B cell (primary cell): ENCODE results near the gene SHMT1. TPM values are rescaled to one million over a fixed set of nuclear protein-coding genes. Genes with fewer than 3 reads are reported as not detected.

ENCODE experiments used
- ATAC-seq: fragments of 200-7000 bp; cut with Tn5 transposase; one replicate; pipeline ENCODE4 v1.10.0; 2021; ENCODE audit warnings: low read depth, mild to moderate bottlenecking, moderate number of reproducible peaks, moderate library complexity
- CTCF ChIA-PET: fragments of 350-600 bp; sonication (Branson Sonifier 250); formaldehyde crosslinking; loops from one replicate; lab custom pipeline; 2021; ENCODE audit warnings: antibody characterized with exemption, inconsistent platforms; lab: Charles Lee
- POLR2A ChIA-PET: fragments of 350-600 bp; sonication (Branson Sonifier 250); formaldehyde crosslinking; loops from one replicate; lab custom pipeline; 2021; ENCODE audit warnings: antibody characterized with exemption; lab: Charles Lee
- DNase-seq: peaks from one replicate; pipeline ENCODE4 v3.0.0; 2013
- H2AFZ ChIP-seq: 2 replicates; pipeline ENCODE4 v1.6.1; 2012; ENCODE audit warnings: mild to moderate bottlenecking, low read depth, low read length; ENCODE audit not compliant: insufficient read depth, poor library complexity, severe bottlenecking
- H3K27ac ChIP-seq, 2 donors: 1 replicate in 1 of 2; 2 replicates in 1 of 2; pipeline ENCODE4 v1.5.1; 2012 to 2013; ENCODE audit warnings: low read length in 2 of 2, mild to moderate bottlenecking in 2 of 2, moderate library complexity in 1 of 2
- H3K27me3 ChIP-seq, 4 experiments: fragments of 200-600 bp in 1 of 4; sonication (generic) in 1 of 4; replicated peaks in 1 of 4; 1 replicate in 2 of 4; 2 replicates in 2 of 4; pipeline versions ENCODE4 v1.6.1 to v1.7.0; 2013 to 2016; ENCODE audit warnings: low read length in 3 of 4, mild to moderate bottlenecking in 2 of 4, mixed read lengths in 1 of 4, moderate library complexity in 1 of 4; ENCODE audit not compliant: insufficient read depth in 4 of 4, control insufficient read depth in 3 of 4; ENCODE audit errors: control extremely low read depth in 1 of 4
- H3K36me3 ChIP-seq, 2 experiments: replicated peaks in 1 of 2; 1 replicate in 1 of 2; 2 replicates in 1 of 2; pipeline versions ENCODE4 v1.6.1 to v1.7.1; 2013; ENCODE audit warnings: low read length in 1 of 2; ENCODE audit not compliant: insufficient read depth in 2 of 2, control insufficient read depth in 1 of 2; ENCODE audit errors: control extremely low read depth in 1 of 2, extremely low read depth in 1 of 2
- H3K4me1 ChIP-seq, 2 donors: fragments of 200-600 bp in 1 of 2; sonication (generic) in 1 of 2; 1 replicate in 1 of 2; 2 replicates in 1 of 2; pipeline versions ENCODE4 v1.5.1 to v1.6.1; 2013 to 2017; ENCODE audit warnings: low read length in 2 of 2; ENCODE audit not compliant: control insufficient read depth in 2 of 2, insufficient read depth in 2 of 2
- H3K4me2 ChIP-seq: replicated peaks from 2 replicates; pipeline ENCODE3; 2012; ENCODE audit warnings: mild to moderate bottlenecking, low read depth, low read length; ENCODE audit not compliant: poor library complexity, severe bottlenecking
- H3K4me3 ChIP-seq, 5 experiments: fragments of 200-600 bp in 1 of 5; sonication (generic) in 1 of 5; 1 replicate in 3 of 5; 2 replicates in 2 of 5; pipeline versions ENCODE4 v1.5.1 to v1.7.0; 2011 to 2016; ENCODE audit warnings: low read length in 4 of 5, mild to moderate bottlenecking in 4 of 5, low read depth in 2 of 5, control low read depth in 1 of 5, moderate library complexity in 1 of 5; ENCODE audit not compliant: insufficient read depth in 1 of 5; ENCODE audit errors: control extremely low read depth in 1 of 5, extremely low read depth in 1 of 5
- H3K79me2 ChIP-seq: fragments of 200-600 bp; sonication (generic); one replicate; pipeline ENCODE4 v1.6.0; 2016; ENCODE audit warnings: low read length; ENCODE audit not compliant: control insufficient read depth, insufficient read depth
- H3K9ac ChIP-seq: fragments of 200-600 bp; sonication (generic); 2 replicates; pipeline ENCODE4 v1.6.1; 2017; ENCODE audit warnings: mild to moderate bottlenecking, low read length, moderate library complexity
- H3K9me3 ChIP-seq, 3 donors: one replicate each; pipeline versions ENCODE4 v1.6.1 to v1.7.1; 2013; ENCODE audit warnings: low read length in 2 of 3; ENCODE audit not compliant: control insufficient read depth in 2 of 3, insufficient read depth in 1 of 3; ENCODE audit errors: control extremely low read depth in 1 of 3
- H4K20me1 ChIP-seq: 2 replicates; pipeline ENCODE4 v1.6.0; 2012; ENCODE audit warnings: mild to moderate bottlenecking, low read length; ENCODE audit not compliant: insufficient read depth, control insufficient read depth, poor library complexity, severe bottlenecking
- H3K27ac Mint-ChIP-seq: one replicate; pipeline ENCODE4 v1.8.0; 2021; ENCODE audit warnings: mixed read lengths
- H3K27me3 Mint-ChIP-seq: one replicate; pipeline ENCODE4 v1.8.0; 2021; ENCODE audit warnings: mixed read lengths
- H3K4me1 Mint-ChIP-seq: one replicate; pipeline ENCODE4 v1.8.0; 2021; ENCODE audit warnings: mixed read lengths
- H3K4me3 Mint-ChIP-seq: one replicate; pipeline ENCODE4 v1.8.0; 2021; ENCODE audit warnings: mixed read lengths
- H3K9me3 Mint-ChIP-seq: one replicate; pipeline ENCODE4 v1.8.0; 2022; ENCODE audit warnings: mixed read lengths; ENCODE audit not compliant: insufficient read depth
- CTCF ChIP-seq: fragments of 200-600 bp; IDR thresholded peaks from one replicate; pipeline ENCODE4 v1.8.0; 2022; ENCODE audit warnings: antibody characterized with exemption, mild to moderate bottlenecking
- EZH2 ChIP-seq: IDR thresholded peaks from 2 replicates; pipeline ENCODE4 v1.6.1; 2012; ENCODE audit warnings: borderline replicate concordance, low read depth, mild to moderate bottlenecking, moderate library complexity, low read length; ENCODE audit not compliant: insufficient read depth, poor library complexity, severe bottlenecking
- WGBS: methylation state at CpG from one replicate; pipeline ENCODE4 v1.1.5; 2013; ENCODE audit warnings: missing lambda C conversion rate; ENCODE audit not compliant: insufficient coverage; 5-methylcytosine and 5-hydroxymethylcytosine counted together
- intact Hi-C: fragments of 100-400 bp; cut with micrococcal nuclease; formaldehyde crosslinking; loops from one replicate; pipeline ENCODE4 v1.10.0; 2022
- polyA plus RNA-seq: library from polyadenylated mRNA; depleted of rRNA; stranded (reverse); fragments of >200 nt; gene quantifications from 2 replicates; pipeline ENCODE4 v1.2.3, GENCODE V29; 2012
- total RNA-seq, 2 donors: library from RNA; stranded (reverse); fragments of 120-200 nt in 1 of 2; gene quantifications; 1 replicate in 1 of 2; 2 replicates in 1 of 2; pipeline versions ENCODE4 v1.2.3 to v1.2.4, GENCODE V29; 2013 to 2022

SHMT1 gene
- total and polyA plus RNA-seq, 2 donors (not counting 1 experiment from before 2014, with no cell fraction given): 6.9 to 23.5 TPM

DNA sequence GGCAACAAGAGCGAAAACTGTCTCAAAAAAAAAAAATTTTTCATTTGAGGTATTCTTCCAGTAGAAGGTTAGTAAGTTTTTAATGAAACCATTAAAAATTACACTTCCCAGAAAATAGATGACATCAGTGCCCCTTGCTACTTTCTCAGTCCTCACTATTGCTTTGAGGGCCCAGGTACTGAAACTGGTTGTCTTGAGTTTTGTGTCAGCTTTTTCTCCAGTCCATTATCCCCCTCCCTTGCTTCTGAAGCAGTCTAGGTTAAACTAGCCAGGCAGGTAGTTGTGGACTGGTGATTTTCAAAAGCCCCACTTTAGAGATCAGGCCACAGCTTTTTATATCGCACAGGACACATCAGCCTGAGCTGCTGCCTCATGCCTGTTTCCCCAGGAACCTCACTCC is 37.3 kb downstream of the SHMT1 start:
- ChIA-PET CTCF (no interaction called here), POLR2A (no interaction called here)
- intact Hi-C loops: no loop called here
- Histone ChIP-seq H2AFZ (no peak overlapping the region), H3K79me2 (peaks cover 25% of the 10 kb centered on the region), H3K4me1 (peaks cover 0 to 14% of the 10 kb centered on the region in 2 donors), H3K36me3 (peaks cover 0 to 75% of the 10 kb centered on the region in 2 experiments), H3K4me3 (no peak overlapping the region), H3K27me3 (no peaks in the 10 kb centered on the region), H3K9ac (no peak overlapping the region), H3K9me3 (peaks cover 0 to 3% (median 0%) of the 10 kb centered on the region in 3 donors), H3K27ac (no peak overlapping the region), H4K20me1 (peaks cover 59% of the 10 kb centered on the region), H3K4me2 (no peak overlapping the region)
- Mint-ChIP-seq H3K9me3 (no peaks in the 10 kb centered on the region), H3K27ac (no peak overlapping the region), H3K4me3 (no peak overlapping the region), H3K4me1 (peaks cover 27% of the 10 kb centered on the region), H3K27me3 (no peaks in the 10 kb centered on the region)
- DNase-seq (no peak), ATAC-seq (no peak)
- 100% methylated on average over 1 of the region's 2 CpGs for WGBS
- TF ChIP-seq EZH2 (no peak), CTCF (no peak)

DNA sequence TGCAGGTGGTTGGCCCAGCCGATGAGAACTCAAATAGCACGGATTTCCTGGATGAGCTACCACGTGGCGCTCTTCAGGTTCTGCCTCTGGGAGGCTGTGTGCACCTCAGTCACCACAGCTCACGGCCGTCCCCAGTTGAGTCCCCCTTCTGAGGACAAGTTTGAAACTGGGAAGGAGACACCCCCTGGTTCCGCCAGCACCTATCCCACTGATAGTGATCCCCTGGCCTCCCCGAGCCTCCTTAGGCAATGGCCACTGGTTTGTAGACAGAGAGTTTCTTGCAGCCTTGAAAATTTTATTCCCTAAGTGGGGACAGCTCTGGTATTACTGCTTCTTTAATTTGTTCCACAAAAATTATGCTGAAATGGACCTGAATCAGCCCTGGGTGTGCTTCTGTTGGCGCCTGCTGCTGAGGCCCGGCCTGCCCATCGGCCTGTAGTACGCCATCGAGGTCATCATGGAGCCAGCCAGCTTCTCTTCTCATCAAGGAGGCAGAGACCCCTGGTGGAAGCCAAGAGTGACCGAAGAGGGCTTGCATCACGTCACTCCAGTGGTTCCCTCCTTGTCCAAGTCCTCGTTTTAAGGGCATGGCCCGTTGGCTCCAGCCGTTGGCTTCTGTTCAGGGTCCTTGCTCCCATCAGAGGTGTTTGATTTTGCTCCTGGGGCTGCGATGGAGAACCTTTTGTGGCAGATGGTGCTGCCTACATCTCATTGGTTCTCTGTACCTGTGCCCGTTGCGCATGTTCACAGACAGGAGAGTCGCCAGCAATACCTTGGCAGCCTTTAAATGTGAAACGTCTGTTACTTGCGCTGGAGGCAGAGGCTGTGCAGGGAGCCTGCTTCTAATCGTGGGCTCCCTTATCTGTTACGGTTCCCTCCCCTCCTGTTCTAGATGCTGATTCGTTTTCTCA is 39.0 kb downstream of the SHMT1 start:
- H3K4me1 ChIP-seq: peaks cover 4 to 29% of the 10 kb centered on the region in 2 donors
- H2AFZ ChIP-seq: no peak overlapping the region
- Mint-ChIP-seq H3K4me3 (no peak overlapping the region), H3K27me3 (no peaks in the 10 kb centered on the region), H3K9me3 (no peaks in the 10 kb centered on the region), H3K4me1 (peaks cover 42% of the 10 kb centered on the region), H3K27ac (peak overlapping the region; percentile 76)
- no peak overlapping the region for H3K4me2 ChIP-seq
- no peak overlapping the region for H3K9ac ChIP-seq
- 97% methylated on average over 22 of the region's 27 CpGs for WGBS
- peaks cover 41% of the 10 kb centered on the region for H3K79me2 ChIP-seq
- ATAC-seq (no peak), DNase-seq (no peak)
- H3K27me3 ChIP-seq: no peaks in the 10 kb centered on the region
- ChIA-PET CTCF (interaction anchor here (1.6 kb wide), 1 partner anchor 76 kb away, joined by 3 read pairs; no protein-coding TSS in a partner anchor), POLR2A (no interaction called here)
- TF ChIP-seq EZH2 (no peak), CTCF (no peak)
- H3K4me3 ChIP-seq: no peak overlapping the region
- peaks cover 0 to 83% of the 10 kb centered on the region in 2 experiments for H3K36me3 ChIP-seq
- peaks cover 75% of the 10 kb centered on the region for H4K20me1 ChIP-seq
- intact Hi-C loops: loop anchor here (1.0 kb wide), 1 partner anchor 9 kb away; the partner anchor contains the start of gene SMCR8
- no peak overlapping the region for H3K27ac ChIP-seq
- H3K9me3 ChIP-seq: peaks cover 0 to 3% (median 0%) of the 10 kb centered on the region in 3 donors
